ENCODE data around the gene PTPRM.

PTPRM gene

GRCh38 chr18:8036551-8036950 is 469.4 kb downstream of the PTPRM start:
- no peak for TF ChIP-seq CTCF (conservative IDR thresholded peaks at IDR 0.05; ENCODE audit: low read depth, low read length)
- DNase-seq (ENCODE audit: low read depth): no peak
- H3K4me3 ChIP-seq (ENCODE audit: low read depth, low read length): no peak overlapping the region

- DNase-seq (ENCODE audit: low read depth): no peak
- no peak for TF ChIP-seq CTCF (conservative IDR thresholded peaks at IDR 0.05; ENCODE audit: low read depth, low read length)
- H3K4me3 ChIP-seq (ENCODE audit: low read depth, low read length): no peak overlapping the region
Observed at GRCh38 chr18:8037296-8037695, 470.2 kb downstream of the PTPRM start.

GRCh38 chr18:8040021-8040420 is 472.9 kb downstream of the PTPRM start:
- no peak overlapping the region for H3K4me3 ChIP-seq (ENCODE audit: low read depth, low read length)
- DNase-seq (ENCODE audit: low read depth): no peak
- no peak for TF ChIP-seq CTCF (conservative IDR thresholded peaks at IDR 0.05; ENCODE audit: low read depth, low read length)

GRCh38 chr18:8041526-8042111 is 474.5 kb downstream of the PTPRM start:
- no peak for DNase-seq (ENCODE audit: low read depth)
- no peak for TF ChIP-seq CTCF (conservative IDR thresholded peaks at IDR 0.05; ENCODE audit: low read depth, low read length)
- no peak overlapping the region for H3K4me3 ChIP-seq (ENCODE audit: low read depth, low read length)

GRCh38 chr18:8044004-8044403 is 476.9 kb downstream of the PTPRM start:
- no peak for DNase-seq (ENCODE audit: low read depth)
- no peak for TF ChIP-seq CTCF (conservative IDR thresholded peaks at IDR 0.05; ENCODE audit: low read depth, low read length)
- no peak overlapping the region for H3K4me3 ChIP-seq (ENCODE audit: low read depth, low read length)

GRCh38 chr18:8045160-8045883 is 478.2 kb downstream of the PTPRM start:
- H3K4me3 ChIP-seq (ENCODE audit: low read depth, low read length): no peak overlapping the region
- no peak for TF ChIP-seq CTCF (conservative IDR thresholded peaks at IDR 0.05; ENCODE audit: low read depth, low read length)
- peak; percentile 22 for DNase-seq (ENCODE audit: low read depth)

- no peak for DNase-seq (ENCODE audit: low read depth)
- no peak overlapping the region for H3K4me3 ChIP-seq (ENCODE audit: low read depth, low read length)
- no peak for TF ChIP-seq CTCF (conservative IDR thresholded peaks at IDR 0.05; ENCODE audit: low read depth, low read length)
Observed at GRCh38 chr18:8045884-8046281, 478.8 kb downstream of the PTPRM start.

All from choroid plexus epithelial cell (primary cell).